Measurements from ENCODE around the gene ILF2. TPM values are rescaled to one million over a fixed set of nuclear protein-coding genes. Genes with fewer than 3 reads are reported as not detected.

Gene ILF2
- total and polyA plus RNA-seq, 2 experiments from 2014 or later: 173 to 178 TPM

GRCh38 chr1:153679337-153680119 lies 8.7 kb upstream of the ILF2 start:
- TF ChIP-seq EZH2 (IDR thresholded peaks at IDR 0.05; ENCODE audit: borderline replicate concordance) (peak; percentile 89), CTCF (IDR thresholded peaks at IDR 0.05; ENCODE audit: poor library complexity) (no peak)
- Histone ChIP-seq H3K4me1 (ENCODE audit: insufficient read depth) (peaks cover 17% of the 10 kb centered on the region), H3K36me3 (replicated peaks; ENCODE audit: insufficient read depth, low read depth) (no peaks in the 10 kb centered on the region), H4K20me1 (ENCODE audit: insufficient read depth, poor library complexity, severe bottlenecking) (no peaks in the 10 kb centered on the region), H3K4me3 (peak overlapping the region; percentile 52), H3K79me2 (no peaks in the 10 kb centered on the region), H3K27ac (no peak overlapping the region), H3K9me2 (replicated peaks; ENCODE audit: insufficient read depth) (no peaks in the 10 kb centered on the region), H3K27me3 (peaks cover 42% of the 10 kb centered on the region), H2AFZ (peak overlapping the region; percentile 74), H3K4me2 (peak overlapping the region; percentile 99), H3K9me3 (ENCODE audit: low read depth) (no peaks in the 10 kb centered on the region)
- peak; percentile 43 for DNase-seq (ENCODE audit: low spot score)
- 1% methylated on average over 67 of the region's 73 CpGs for WGBS (ENCODE audit: low lambda C conversion rate, missing lambda C conversion rate)

- no peaks in the 10 kb centered on the region for H3K36me3 ChIP-seq (replicated peaks; ENCODE audit: insufficient read depth, low read depth)
- peak within 1 kb of the TSS; percentile 52 for H3K4me3 ChIP-seq
- peak within 1 kb of the TSS; percentile 99 for H3K4me2 ChIP-seq
- H3K27me3 ChIP-seq: peaks cover 42% of the 10 kb centered on the region
- peaks cover 17% of the 10 kb centered on the region for H3K4me1 ChIP-seq (ENCODE audit: insufficient read depth)
- no peaks in the 10 kb centered on the region for H3K79me2 ChIP-seq
- no peaks in the 10 kb centered on the region for H3K9me3 ChIP-seq (ENCODE audit: low read depth)
- peak within 1 kb of the TSS; percentile 74 for H2AFZ ChIP-seq
- DNase-seq (ENCODE audit: low spot score): peak; percentile 60
- H3K9me2 ChIP-seq (replicated peaks; ENCODE audit: insufficient read depth): no peaks in the 10 kb centered on the region
- H3K27ac ChIP-seq: no peak within 1 kb of the TSS
- TF ChIP-seq EZH2 (IDR thresholded peaks at IDR 0.05; ENCODE audit: borderline replicate concordance) (no peak), CTCF (IDR thresholded peaks at IDR 0.05; ENCODE audit: poor library complexity) (no peak), EZH2phosphoT487 (IDR thresholded peaks at IDR 0.05; ENCODE audit: low read depth, severe bottlenecking, unreplicated experiment) (no peak)
- WGBS (ENCODE audit: low lambda C conversion rate, missing lambda C conversion rate): 1% methylated on average over 69 of the region's 78 CpGs
- H4K20me1 ChIP-seq (ENCODE audit: insufficient read depth, poor library complexity, severe bottlenecking): no peaks in the 10 kb centered on the region
These were observed 7.9 kb upstream of the ILF2 start, which contains the start of gene NPR1 for GRCh38 chr1:153678519-153679336. NPR1 (plus strand) TSS chr1:153678688; CDS start chr1:153679109, 421 bp downstream.

- no peak for TF ChIP-seq EZH2phosphoT487 (IDR thresholded peaks at IDR 0.05; ENCODE audit: low read depth, severe bottlenecking, unreplicated experiment)
- peak; percentile 85 for TF ChIP-seq CTCF (IDR thresholded peaks at IDR 0.05; ENCODE audit: poor library complexity)
- TF ChIP-seq EZH2 (IDR thresholded peaks at IDR 0.05; ENCODE audit: borderline replicate concordance): peak; percentile 24
- Histone ChIP-seq H4K20me1 (ENCODE audit: insufficient read depth, poor library complexity, severe bottlenecking) (no peaks in the 10 kb centered on the region), H3K4me3 (peak overlapping the region; percentile 52), H3K79me2 (no peaks in the 10 kb centered on the region), H3K4me1 (ENCODE audit: insufficient read depth) (peaks cover 17% of the 10 kb centered on the region), H3K27ac (no peak overlapping the region), H3K27me3 (peaks cover 42% of the 10 kb centered on the region), H3K9me2 (replicated peaks; ENCODE audit: insufficient read depth) (no peaks in the 10 kb centered on the region), H3K36me3 (replicated peaks; ENCODE audit: insufficient read depth, low read depth) (no peaks in the 10 kb centered on the region), H2AFZ (peak overlapping the region; percentile 74), H3K9me3 (ENCODE audit: low read depth) (no peaks in the 10 kb centered on the region), H3K4me2 (peak overlapping the region; percentile 99)
- WGBS (ENCODE audit: low lambda C conversion rate, missing lambda C conversion rate): 7% methylated on average over 29 of the region's 29 CpGs
- peak; percentile 70 for DNase-seq (ENCODE audit: low spot score)
These were observed 7.1 kb upstream of the ILF2 start for GRCh38 chr1:153677718-153678518.

Data from hepatocyte (in vitro differentiated cells).